GM21528 (cell line): Measurements from ENCODE around the gene SOX2.

ENCODE experiments used
- ATAC-seq: cut with Tn5 transposase; IDR thresholded peaks from one replicate; pipeline ENCODE4 v1.9.1; 2021; ENCODE audit warnings: mild to moderate bottlenecking, moderate library complexity; ENCODE audit not compliant: unreplicated experiment, low FRiP score

SOX2 gene

DNA sequence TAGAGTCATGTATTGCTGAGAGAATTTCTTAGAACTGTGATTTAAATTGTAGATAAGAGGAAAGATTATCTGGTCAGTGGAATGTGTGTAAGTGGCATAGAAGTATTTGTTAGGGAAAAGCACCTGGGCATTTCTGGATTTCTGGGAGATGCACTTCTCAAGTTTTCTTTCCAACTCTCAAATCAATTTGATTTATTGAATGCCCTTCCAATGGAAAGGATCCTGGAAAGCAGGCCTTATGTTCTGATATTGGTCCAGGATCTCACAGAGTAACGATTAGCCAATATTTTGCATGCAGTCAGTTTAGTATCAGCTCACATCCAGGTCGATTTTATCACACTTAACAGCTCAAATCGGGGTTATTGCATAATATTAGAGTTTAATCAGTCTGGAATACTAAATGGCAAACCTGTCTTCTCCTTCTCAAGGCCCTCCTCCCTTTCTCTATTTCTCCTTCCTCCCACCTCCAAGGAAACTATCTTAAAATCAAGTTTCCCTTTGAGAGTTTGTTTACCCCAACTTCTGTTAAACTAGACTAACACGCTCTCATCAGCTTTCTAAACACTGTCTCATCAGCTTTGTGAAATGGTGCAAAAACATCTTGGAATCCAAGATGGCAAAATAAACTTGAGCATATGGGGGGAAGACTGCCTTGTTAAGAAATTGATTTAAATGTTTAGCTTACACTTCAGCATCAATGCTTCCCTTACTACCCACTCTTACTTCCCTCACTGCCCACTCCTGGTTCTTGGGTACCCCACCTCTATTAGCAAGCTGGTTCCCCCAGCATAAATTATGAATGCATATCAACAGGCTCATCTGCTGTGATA is 9.5 kb downstream of the SOX2 start:
- ATAC-seq = no peak

- ATAC-seq = no peak
These were observed 10.4 kb downstream of the SOX2 start for GRCh38 chr3:181722156-181722555.

GRCh38 chr3:181722766-181723425 is 11.2 kb downstream of the SOX2 start:
- ATAC-seq = no peak

DNA sequence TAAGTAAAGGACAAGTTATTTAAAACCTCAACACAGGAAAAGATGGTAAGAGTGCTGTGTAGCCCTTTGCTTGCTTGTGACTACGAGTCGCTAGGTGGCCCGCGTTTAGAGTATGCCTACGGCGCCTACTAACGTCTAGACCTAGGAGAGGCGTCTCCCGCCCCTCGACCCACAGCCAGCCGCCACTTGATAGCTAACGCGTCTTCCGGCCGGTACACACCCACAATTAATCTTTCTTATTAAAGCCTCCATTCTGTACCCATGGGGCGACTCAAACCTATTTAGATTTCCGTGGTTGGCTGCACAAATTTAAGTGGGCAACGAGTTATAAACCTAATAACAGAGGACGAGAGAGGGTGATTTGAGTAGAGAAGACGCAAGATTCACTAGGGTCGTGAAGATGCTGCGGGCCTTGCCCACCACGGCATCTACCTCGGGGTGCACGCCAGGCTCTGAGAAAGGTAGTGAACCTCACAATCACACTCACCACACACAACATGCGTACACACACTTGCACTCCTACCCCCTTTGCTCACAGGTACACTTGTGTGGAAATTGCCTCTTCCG is 12.0 kb downstream of the SOX2 start:
- ATAC-seq = no peak

DNA sequence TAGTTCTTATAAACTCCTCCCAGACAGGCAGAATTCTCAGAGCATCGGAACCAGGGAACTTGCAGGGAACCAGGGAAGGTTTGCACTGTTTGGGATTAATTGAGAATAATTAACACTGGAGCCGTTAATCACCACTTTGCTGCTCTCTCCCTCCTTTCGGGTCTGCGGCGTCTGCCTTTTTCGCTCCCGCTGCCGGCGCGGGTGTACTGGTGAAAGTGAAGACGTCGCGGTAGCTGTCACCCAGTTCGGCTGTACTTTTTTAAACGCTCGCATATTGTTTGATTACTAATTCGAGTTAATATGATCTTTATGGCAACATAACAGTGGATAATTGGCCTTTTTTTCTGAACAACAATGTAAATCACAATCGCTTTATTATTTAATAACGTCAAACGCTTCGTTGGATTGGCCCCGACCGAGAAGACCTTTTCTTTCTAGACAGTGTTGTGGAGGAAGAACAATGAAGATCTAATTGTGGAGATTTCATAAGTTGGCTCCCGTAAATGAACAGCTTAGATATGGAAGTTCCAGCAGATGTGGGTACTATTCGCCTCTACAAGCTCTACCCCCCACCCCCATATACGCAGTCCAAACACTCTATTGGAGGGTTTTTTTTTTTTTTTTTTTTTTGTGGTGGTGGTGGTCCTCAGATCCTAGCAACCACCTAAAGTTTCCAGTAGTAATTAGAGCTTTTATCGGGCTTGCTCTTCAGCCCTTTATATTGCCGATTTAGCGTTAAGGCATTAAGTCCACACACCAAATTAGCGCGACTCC is 12.7 kb downstream of the SOX2 start:
- no peak for ATAC-seq

- ATAC-seq = no peak
These were observed 13.5 kb downstream of the SOX2 start for GRCh38 chr3:181725131-181725731.

GRCh38 chr3:181725830-181726229 is 14.1 kb downstream of the SOX2 start:
- no peak for ATAC-seq

GRCh38 chr3:181726351-181727330 is 14.9 kb downstream of the SOX2 start:
- no peak for ATAC-seq

- no peak for ATAC-seq
These were observed 15.8 kb downstream of the SOX2 start for GRCh38 chr3:181727341-181728032.

DNA sequence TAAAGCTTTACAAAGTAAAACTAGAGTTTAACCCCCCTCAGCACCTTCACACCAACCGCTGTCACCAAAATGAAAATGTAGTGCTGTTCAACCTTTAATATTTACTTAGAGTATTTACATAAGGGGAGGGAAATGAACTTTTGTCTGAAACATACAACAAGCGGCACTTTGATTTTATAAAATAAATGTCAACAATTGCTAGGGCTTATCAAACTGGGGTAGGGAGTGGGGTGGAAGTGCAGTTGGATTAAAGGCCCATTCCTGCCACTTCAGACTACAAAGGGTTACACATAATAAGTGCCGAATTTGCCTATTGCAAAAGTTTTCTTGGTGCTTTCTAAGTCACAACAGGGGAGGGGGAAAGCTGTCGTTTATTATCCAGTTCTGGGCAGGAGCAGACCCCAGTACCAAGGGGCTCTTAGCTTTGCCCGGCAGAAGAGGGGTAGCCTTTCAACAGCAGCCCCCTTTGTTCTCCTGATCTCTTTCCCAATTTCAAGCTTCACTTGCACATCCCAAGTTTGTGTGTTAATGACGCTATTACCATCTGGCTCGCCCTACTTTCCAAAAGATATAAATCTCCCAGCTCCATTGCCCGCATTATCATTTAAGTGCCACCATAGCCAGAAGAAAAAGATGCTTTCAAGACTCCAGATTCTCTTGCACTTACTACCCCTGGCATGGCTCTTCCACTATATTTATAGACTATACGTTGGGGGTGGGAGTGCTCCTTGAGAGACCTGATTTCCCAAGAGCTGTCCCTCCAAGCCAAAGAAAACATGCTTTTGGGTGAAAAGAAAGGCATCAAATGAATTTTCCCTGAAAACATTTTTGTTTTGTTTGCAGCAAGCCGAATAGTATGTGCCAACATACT is 17.0 kb downstream of the SOX2 start:
- ATAC-seq = no peak

DNA sequence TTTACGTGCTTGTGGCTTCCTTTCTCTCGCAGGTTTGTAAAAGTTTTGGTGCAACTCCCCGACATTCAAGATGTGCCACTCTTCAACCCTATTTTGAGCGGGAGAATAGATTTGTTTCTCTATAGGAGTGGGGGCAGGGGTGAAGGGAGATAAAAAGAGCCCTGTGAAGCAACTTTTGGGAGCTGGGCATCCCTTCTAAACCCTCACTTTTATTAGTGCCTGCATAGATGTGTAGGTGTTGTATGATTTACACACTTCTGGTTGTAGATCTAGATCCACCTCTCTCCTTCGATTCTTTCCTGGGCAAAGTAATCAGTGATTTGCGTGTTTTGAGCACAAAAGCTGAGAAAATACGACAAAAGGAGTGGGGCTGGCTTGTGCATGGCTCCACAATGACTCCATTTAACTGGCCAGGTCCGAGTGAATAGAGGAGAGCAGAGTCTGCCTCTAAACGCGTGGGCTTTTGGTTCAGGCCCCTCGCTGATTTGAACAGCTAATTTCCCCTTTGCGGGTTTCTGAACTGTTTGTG is 17.7 kb downstream of the SOX2 start:
- ATAC-seq = no peak

DNA sequence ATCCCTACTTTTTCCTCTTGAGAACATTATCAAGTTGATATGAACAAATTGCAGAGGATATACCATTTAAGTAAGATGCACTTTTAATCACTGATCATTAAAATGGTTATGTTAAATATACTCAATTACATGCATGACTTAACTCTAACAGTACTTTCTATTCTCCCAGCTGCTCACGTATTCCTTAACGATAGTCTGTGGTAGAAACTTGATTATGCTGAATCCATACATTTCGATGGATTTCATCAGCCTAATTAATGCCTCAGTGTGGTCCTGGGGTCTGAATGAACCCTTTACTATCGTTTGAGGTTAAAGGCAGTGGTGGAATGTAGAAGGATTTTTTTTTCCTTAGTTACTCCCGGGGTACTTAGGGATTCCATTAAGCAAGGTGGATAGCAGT is 18.6 kb downstream of the SOX2 start:
- no peak for ATAC-seq

DNA sequence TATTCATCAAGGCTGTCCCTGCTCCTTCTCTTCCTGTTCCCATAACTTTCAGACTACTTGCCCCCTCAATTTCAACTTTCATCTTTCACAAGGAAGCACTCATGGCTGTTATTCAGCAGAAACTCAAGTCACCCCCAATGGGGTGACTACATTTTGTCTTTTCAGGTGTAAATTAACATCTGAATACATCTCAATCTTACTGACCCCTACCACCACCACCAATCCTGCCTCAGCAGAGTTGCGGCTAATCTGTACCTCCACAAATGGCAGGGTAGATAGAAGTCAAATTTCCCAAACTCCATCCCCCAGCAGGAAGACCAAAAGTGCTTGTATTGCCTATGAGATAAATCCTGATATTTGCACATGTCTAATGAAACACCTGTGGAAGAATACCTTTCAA is 19.2 kb downstream of the SOX2 start:
- ATAC-seq = no peak

DNA sequence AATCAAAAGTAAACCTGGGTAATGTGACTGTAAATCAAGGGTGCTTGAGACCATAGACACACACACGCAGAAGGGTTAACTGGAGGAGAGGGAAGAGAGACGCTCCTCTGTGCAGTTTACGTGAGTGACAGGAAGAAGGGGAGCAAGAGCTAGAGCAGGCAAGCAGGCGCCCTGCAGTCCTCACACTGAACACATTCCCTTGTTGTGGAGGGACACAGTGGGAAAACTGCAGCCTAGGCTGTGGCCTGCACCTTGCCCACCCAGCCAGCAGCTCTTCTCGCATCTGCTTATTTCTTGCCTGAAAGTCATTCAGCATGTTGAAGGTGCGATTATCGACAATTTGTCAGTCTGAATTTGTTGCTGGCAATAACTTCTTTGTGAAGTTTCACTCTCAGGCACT is 24.2 kb downstream of the SOX2 start:
- no peak for ATAC-seq

GRCh38 chr3:181738551-181738950 is 26.8 kb downstream of the SOX2 start:
- ATAC-seq = no peak

- no peak for ATAC-seq
These were observed 27.9 kb downstream of the SOX2 start for GRCh38 chr3:181739628-181740027.

DNA sequence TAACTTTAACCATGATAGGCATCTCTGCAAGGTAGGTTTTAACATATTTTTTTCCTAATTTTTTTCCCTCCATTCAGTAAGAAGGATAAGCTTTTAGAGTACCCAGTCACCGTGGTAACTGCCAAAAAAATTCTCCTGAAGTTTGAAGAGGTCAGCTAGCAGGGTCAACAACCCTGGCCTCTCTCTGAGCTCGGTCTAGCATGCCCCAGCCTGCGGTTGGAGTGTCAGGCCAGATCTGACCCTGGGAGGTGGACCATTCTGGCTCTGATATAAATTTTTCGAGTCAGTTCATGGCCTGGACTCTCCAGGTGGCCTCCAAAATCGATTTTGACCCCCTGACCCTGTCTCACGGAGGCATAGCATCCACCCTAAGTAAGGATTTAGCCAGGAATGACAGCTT is 29.7 kb downstream of the SOX2 start:
- no peak for ATAC-seq

GRCh38 chr3:181752202-181752671 is 40.5 kb downstream of the SOX2 start:
- ATAC-seq = no peak
